ENCODE results near the gene CCT2. TPM values are rescaled to one million over a fixed set of nuclear protein-coding genes. Genes with fewer than 3 reads are reported as not detected.

CCT2 gene
- total and polyA plus RNA-seq, 8 donors: 41.6 to 69.1 (median 61.6) TPM

- Histone ChIP-seq H3K27me3 (no peaks in the 10 kb centered on the region), H3K36me3 (no peaks in the 10 kb centered on the region), H3K9me3 (no peaks in the 10 kb centered on the region), H3K4me1 (peaks cover 0 to 4% (median 0%) of the 10 kb centered on the region in 3 donors), H3K4me3 (no peak overlapping the region), H3K27ac (no peak overlapping the region)
- ATAC-seq (no peak), FAIRE-seq (no peak), DNase-seq (no peak)
- intact Hi-C loops (cut with DNase I): no loop called here
- 66 to 74% methylated on average over 6 of the region's 6 CpGs for WGBS, 2 donors
- no peak for TF ChIP-seq CTCF (IDR thresholded peaks at IDR 0.05)
Measured at GRCh38 chr12:69619050-69619449, 33.8 kb downstream of the CCT2 start.

GRCh38 chr12:69620077-69620476 is 34.8 kb downstream of the CCT2 start:
- Histone ChIP-seq H3K27me3 (no peaks in the 10 kb centered on the region), H3K36me3 (no peaks in the 10 kb centered on the region), H3K9me3 (no peaks in the 10 kb centered on the region), H3K4me1 (peaks cover 0 to 4% (median 0%) of the 10 kb centered on the region in 3 donors), H3K27ac (no peak overlapping the region), H3K4me3 (no peak overlapping the region)
- WGBS, 2 donors: 78 to 83% methylated on average over 4 of the region's 4 CpGs
- no peak for FAIRE-seq
- no peak for ATAC-seq
- intact Hi-C loops (cut with DNase I): no loop called here
- no peak for DNase-seq
- TF ChIP-seq CTCF (IDR thresholded peaks at IDR 0.05): no peak

GRCh38 chr12:69620921-69621320 is 35.7 kb downstream of the CCT2 start:
- intact Hi-C loops (cut with DNase I): no loop called here
- FAIRE-seq: no peak

GRCh38 chr12:69621551-69621950 is 36.3 kb downstream of the CCT2 start:
- intact Hi-C loops (cut with DNase I): no loop called here
- Histone ChIP-seq H3K4me1 (peaks cover 0 to 4% (median 0%) of the 10 kb centered on the region in 3 donors), H3K36me3 (no peaks in the 10 kb centered on the region), H3K27ac (no peak overlapping the region), H3K27me3 (no peaks in the 10 kb centered on the region), H3K9me3 (no peaks in the 10 kb centered on the region), H3K4me3 (no peak overlapping the region)
- WGBS, 2 donors: 81 to 83% methylated on average over 2 of the region's 2 CpGs
- no peak for TF ChIP-seq CTCF (IDR thresholded peaks at IDR 0.05)
- FAIRE-seq: no peak
- DNase-seq: no peak
- no peak for ATAC-seq

More at GRCh38 chr12:69620921-69621320, 35.7 kb downstream of the CCT2 start:
- Histone ChIP-seq H3K9me3 (no peaks in the 10 kb centered on the region), H3K4me3 (no peak overlapping the region), H3K4me1 (peaks cover 0 to 4% (median 0%) of the 10 kb centered on the region in 3 donors), H3K27ac (no peak overlapping the region), H3K27me3 (no peaks in the 10 kb centered on the region), H3K36me3 (no peaks in the 10 kb centered on the region)
- ATAC-seq (no peak), DNase-seq (no peak)
- TF ChIP-seq CTCF (IDR thresholded peaks at IDR 0.05): no peak
- 55 to 75% methylated on average over 2 of the region's 2 CpGs for WGBS, 2 donors

- H3K27ac ChIP-seq: no peak overlapping the region
- H3K27me3 ChIP-seq: no peaks in the 10 kb centered on the region
- no peaks in the 10 kb centered on the region for H3K36me3 ChIP-seq
- FAIRE-seq (no peak), ATAC-seq (peak; percentile 95 to 99 (median 98)), DNase-seq (peak; percentile 84 to 97 (median 90))
- intact Hi-C loops (cut with DNase I): no loop called here
- H3K4me3 ChIP-seq: no peak overlapping the region
- WGBS, 2 donors: 36 to 38% methylated on average over 13 of the region's 13 CpGs
- H3K4me1 ChIP-seq: peaks cover 0 to 4% (median 0%) of the 10 kb centered on the region in 3 donors
- no peaks in the 10 kb centered on the region for H3K9me3 ChIP-seq
- TF ChIP-seq CTCF (IDR thresholded peaks at IDR 0.05): no peak
Measured at GRCh38 chr12:69623970-69624369, 38.7 kb downstream of the CCT2 start.
